Upper lobe of left lung (tissue), 6 donors: Measurements from ENCODE around the gene B4GALNT3. TPM values are rescaled to one million over a fixed set of nuclear protein-coding genes. Genes with fewer than 3 reads are reported as not detected.
A peak's percentile ranks its signal among the peaks of the same experiment; 100 is the strongest.

ENCODE experiments used
- ATAC-seq, 2 donors: fragments of 200-7000 bp; cut with Tn5 transposase; one replicate each; pipeline ENCODE4 v1.9.1; 2022; ENCODE audit warnings: mild to moderate bottlenecking in 2 of 2, moderate library complexity in 2 of 2; ENCODE audit not compliant: low FRiP score in 2 of 2
- DNase-seq, 2 donors: peaks; one replicate each; pipeline ENCODE4 v3.0.0-alpha.2; 2019 to 2020
- H3K27ac ChIP-seq, 4 donors: fragments of 200-600 bp; sonication (generic); one replicate each; pipeline ENCODE4 v1.5.1; 2016 to 2019
- H3K27me3 ChIP-seq, 4 donors: fragments of 200-600 bp; sonication (generic); one replicate each; pipeline ENCODE4 v1.5.1; 2017 to 2019
- H3K36me3 ChIP-seq, 4 donors: fragments of 200-600 bp; sonication (generic); one replicate each; pipeline ENCODE4 v1.5.1; 2016 to 2019
- H3K4me1 ChIP-seq, 4 donors: fragments of 200-600 bp; sonication (generic); one replicate each; pipeline ENCODE4 v1.5.1; 2018 to 2019
- H3K4me3 ChIP-seq, 4 donors: fragments of 200-600 bp; sonication (generic); one replicate each; pipeline ENCODE4 v1.5.1; 2017 to 2019; ENCODE audit warnings: mild to moderate bottlenecking in 2 of 4, moderate library complexity in 1 of 4
- H3K9me3 ChIP-seq, 4 donors: fragments of 200-600 bp; sonication (generic); one replicate each; pipeline ENCODE4 v1.5.1; 2018 to 2019
- CTCF ChIP-seq, 6 experiments: fragments of 450-650 bp in 4 of 6; fragments of 200-600 bp in 2 of 6; sonication (generic) in 2 of 6; IDR thresholded peaks; one replicate each; pipeline ENCODE4 v1.5.1; 2016 to 2019; ENCODE audit warnings: antibody characterized with exemption in 6 of 6
- EP300 ChIP-seq, 4 donors: sonication (generic); formaldehyde crosslinking; IDR thresholded peaks; one replicate each; pipeline ENCODE4 v1.5.1; 2017; ENCODE audit warnings: antibody characterized with exemption in 4 of 4, control low read depth in 2 of 4
- POLR2A ChIP-seq, 4 donors: fragments of 450-650 bp; IDR thresholded peaks; one replicate each; pipeline ENCODE4 v1.5.1; 2016 to 2017; ENCODE audit warnings: antibody characterized with exemption in 4 of 4, mild to moderate bottlenecking in 2 of 4
- POLR2AphosphoS5 ChIP-seq, 2 donors: sonication (generic); formaldehyde crosslinking; IDR thresholded peaks; one replicate each; pipeline ENCODE4 v1.5.1; 2017; ENCODE audit warnings: antibody characterized with exemption in 2 of 2
- WGBS, 2 donors: methylation state at CpG; one replicate each; pipeline ENCODE4 v1.1.5; 2017 to 2018; 5-methylcytosine and 5-hydroxymethylcytosine counted together
- total RNA-seq, 6 donors: library from RNA; depleted of rRNA in 4 of 6; stranded (reverse); fragments of >200 nt in 4 of 6; gene quantifications; one replicate each; pipeline versions ENCODE4 v1.1.0 to v1.2.1, GENCODE V29; 2016 to 2021
- donor health status: DM: no; HTN: no; CAD: no; lungs with moderate emphysema.
- donor health status: DM: no; HTN: yes; CAD: no; lungs with severe emphysema.

The B4GALNT3 gene
- total RNA-seq, 6 donors from 2014 or later: 22.2 to 36.0 (median 26.9) TPM

GRCh38 chr12:473863-474577 is 14.3 kb downstream of the B4GALNT3 start:
- no peaks in the 10 kb centered on the region for H3K9me3 ChIP-seq
- ATAC-seq (no peak), DNase-seq (no peak)
- no peak overlapping the region for H3K27ac ChIP-seq
- no peak overlapping the region for H3K4me3 ChIP-seq
- 52 to 56% methylated on average over 9 of the region's 9 CpGs for WGBS, 2 donors
- peaks cover 0 to 3% (median 0%) of the 10 kb centered on the region in 4 donors for H3K4me1 ChIP-seq
- no peaks in the 10 kb centered on the region for H3K36me3 ChIP-seq
- no peaks in the 10 kb centered on the region for H3K27me3 ChIP-seq
- TF ChIP-seq POLR2A (IDR thresholded peaks at IDR 0.05) (no peak), CTCF (IDR thresholded peaks at IDR 0.05) (no peak), POLR2AphosphoS5 (IDR thresholded peaks at IDR 0.05) (no peak), EP300 (IDR thresholded peaks at IDR 0.05) (no peak)

GRCh38 chr12:475286-475685 is 15.5 kb downstream of the B4GALNT3 start:
- Histone ChIP-seq H3K36me3 (no peaks in the 10 kb centered on the region), H3K4me3 (no peak overlapping the region), H3K27ac (no peak overlapping the region), H3K4me1 (no peaks in the 10 kb centered on the region), H3K9me3 (no peaks in the 10 kb centered on the region), H3K27me3 (no peaks in the 10 kb centered on the region)
- ATAC-seq: no peak
- no peak for DNase-seq
- WGBS, 2 donors: 45 to 46% methylated on average over 5 of the region's 5 CpGs
- TF ChIP-seq POLR2AphosphoS5 (IDR thresholded peaks at IDR 0.05) (no peak), EP300 (IDR thresholded peaks at IDR 0.05) (no peak), POLR2A (IDR thresholded peaks at IDR 0.05) (no peak), CTCF (IDR thresholded peaks at IDR 0.05) (no peak)

- Histone ChIP-seq H3K27ac (no peak overlapping the region), H3K4me3 (no peak overlapping the region), H3K36me3 (no peaks in the 10 kb centered on the region), H3K27me3 (no peaks in the 10 kb centered on the region), H3K9me3 (no peaks in the 10 kb centered on the region), H3K4me1 (no peaks in the 10 kb centered on the region)
- ATAC-seq (no peak), DNase-seq (no peak)
- WGBS, 2 donors: 87 to 93% methylated on average over 4 of the region's 4 CpGs
- no peak for TF ChIP-seq POLR2A (IDR thresholded peaks at IDR 0.05)
These were observed 19.4 kb downstream of the B4GALNT3 start for GRCh38 chr12:479161-479560.

- Histone ChIP-seq H3K36me3 (no peaks in the 10 kb centered on the region), H3K4me3 (no peak overlapping the region), H3K9me3 (no peaks in the 10 kb centered on the region), H3K4me1 (no peaks in the 10 kb centered on the region), H3K27me3 (no peaks in the 10 kb centered on the region), H3K27ac (no peak overlapping the region)
- DNase-seq (peak in 1 of 2 donors; percentile 32), ATAC-seq (peak in 1 of 2 donors; percentile 95)
- no peak for TF ChIP-seq CTCF (IDR thresholded peaks at IDR 0.05)
- TF ChIP-seq EP300 (IDR thresholded peaks at IDR 0.05): no peak
- no peak for TF ChIP-seq POLR2AphosphoS5 (IDR thresholded peaks at IDR 0.05)
- no peak for TF ChIP-seq POLR2A (IDR thresholded peaks at IDR 0.05)
- WGBS, 2 donors: 68 to 74% methylated on average over 9 to 13 of the region's 13 CpGs
These were observed 21.4 kb downstream of the B4GALNT3 start for GRCh38 chr12:480831-481816.

GRCh38 chr12:482061-482460 is 22.3 kb downstream of the B4GALNT3 start:
- DNase-seq: no peak
- H3K4me1 ChIP-seq: no peaks in the 10 kb centered on the region
- no peak for ATAC-seq
- H3K36me3 ChIP-seq: no peaks in the 10 kb centered on the region
- whole genome bisulfite sequencing, 2 donors: 56 to 58% methylated on average over 3 of the region's 3 CpGs
- TF ChIP-seq POLR2A (IDR thresholded peaks at IDR 0.05) (no peak), EP300 (IDR thresholded peaks at IDR 0.05) (no peak), CTCF (IDR thresholded peaks at IDR 0.05) (no peak), POLR2AphosphoS5 (IDR thresholded peaks at IDR 0.05) (no peak)
- H3K27ac ChIP-seq: no peak overlapping the region
- no peak overlapping the region for H3K4me3 ChIP-seq
- no peaks in the 10 kb centered on the region for H3K9me3 ChIP-seq
- no peaks in the 10 kb centered on the region for H3K27me3 ChIP-seq
